ENCODE results near the gene CDKN1A.
A peak's percentile ranks its signal among the peaks of the same experiment; 100 is the strongest.
"Not testable (repeated sequence)": the region's sequence is repeated elsewhere in the genome, so short reads cannot be mapped to it uniquely, and the experiment has no call there.

The CDKN1A gene

DNA sequence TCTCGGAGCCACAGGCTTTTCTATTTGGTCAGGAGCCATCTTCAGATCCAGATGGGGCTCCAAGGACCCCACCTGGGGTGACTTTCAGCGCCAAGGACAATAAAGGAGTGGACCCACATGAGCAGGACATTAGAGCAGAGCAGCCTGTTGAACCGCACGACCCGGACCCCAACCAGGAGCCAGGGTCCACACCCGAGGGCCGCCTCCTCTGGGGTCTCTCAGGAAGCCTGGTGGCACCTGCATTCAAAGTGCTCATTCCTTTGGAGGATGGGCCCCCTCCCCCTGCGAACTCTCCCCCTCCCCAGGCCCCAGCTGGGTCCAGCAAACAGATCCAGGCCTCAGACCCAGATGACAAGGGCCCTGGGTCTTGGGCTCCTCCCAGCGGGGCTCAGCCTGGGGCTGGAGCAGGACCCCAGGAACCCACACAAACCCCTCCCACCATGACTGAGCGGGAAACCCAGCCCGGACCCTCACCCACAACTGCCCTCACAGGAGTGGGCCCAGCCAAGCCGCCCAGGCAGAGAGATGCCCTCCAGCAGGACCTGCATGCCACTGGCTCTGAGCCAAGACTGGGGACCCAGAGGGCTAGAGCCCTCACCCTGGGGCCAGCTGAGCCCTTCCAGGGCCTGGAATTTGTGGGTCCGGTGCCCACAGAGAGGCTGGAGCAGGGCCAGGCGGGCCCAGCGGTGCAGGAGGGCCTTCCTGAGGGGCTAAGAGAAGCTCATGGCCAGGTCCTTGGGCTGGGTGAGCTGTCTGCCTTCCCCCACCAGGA lies 43.0 kb downstream of the CDKN1A start:
- no peak for DNase-seq (ENCODE audit: low read depth)
- no peak overlapping the region for H3K4me3 ChIP-seq (ENCODE audit: low read depth, low read length)
- TF ChIP-seq POLR2A (IDR thresholded peaks at IDR 0.05; ENCODE audit: extremely low read depth, insufficient read length) = no peak
- TF ChIP-seq, protein P1, sequence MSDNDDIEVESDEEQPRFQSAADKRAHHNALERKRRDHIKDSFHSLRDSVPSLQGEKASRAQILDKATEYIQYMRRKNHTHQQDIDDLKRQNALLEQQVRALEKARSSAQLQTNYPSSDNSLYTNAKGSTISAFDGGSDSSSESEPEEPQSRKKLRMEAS (IDR thresholded peaks at IDR 0.05; ENCODE audit: low read depth, low read length) = no peak
- TF ChIP-seq, protein P2, sequence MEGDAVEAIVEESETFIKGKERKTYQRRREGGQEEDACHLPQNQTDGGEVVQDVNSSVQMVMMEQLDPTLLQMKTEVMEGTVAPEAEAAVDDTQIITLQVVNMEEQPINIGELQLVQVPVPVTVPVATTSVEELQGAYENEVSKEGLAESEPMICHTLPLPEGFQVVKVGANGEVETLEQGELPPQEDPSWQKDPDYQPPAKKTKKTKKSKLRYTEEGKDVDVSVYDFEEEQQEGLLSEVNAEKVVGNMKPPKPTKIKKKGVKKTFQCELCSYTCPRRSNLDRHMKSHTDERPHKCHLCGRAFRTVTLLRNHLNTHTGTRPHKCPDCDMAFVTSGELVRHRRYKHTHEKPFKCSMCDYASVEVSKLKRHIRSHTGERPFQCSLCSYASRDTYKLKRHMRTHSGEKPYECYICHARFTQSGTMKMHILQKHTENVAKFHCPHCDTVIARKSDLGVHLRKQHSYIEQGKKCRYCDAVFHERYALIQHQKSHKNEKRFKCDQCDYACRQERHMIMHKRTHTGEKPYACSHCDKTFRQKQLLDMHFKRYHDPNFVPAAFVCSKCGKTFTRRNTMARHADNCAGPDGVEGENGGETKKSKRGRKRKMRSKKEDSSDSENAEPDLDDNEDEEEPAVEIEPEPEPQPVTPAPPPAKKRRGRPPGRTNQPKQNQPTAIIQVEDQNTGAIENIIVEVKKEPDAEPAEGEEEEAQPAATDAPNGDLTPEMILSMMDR (IDR thresholded peaks at IDR 0.05; ENCODE audit: low read depth, low read length) = no peak
- no peak for TF ChIP-seq MYC (IDR thresholded peaks at IDR 0.05; ENCODE audit: low read depth, low read length)

DNA sequence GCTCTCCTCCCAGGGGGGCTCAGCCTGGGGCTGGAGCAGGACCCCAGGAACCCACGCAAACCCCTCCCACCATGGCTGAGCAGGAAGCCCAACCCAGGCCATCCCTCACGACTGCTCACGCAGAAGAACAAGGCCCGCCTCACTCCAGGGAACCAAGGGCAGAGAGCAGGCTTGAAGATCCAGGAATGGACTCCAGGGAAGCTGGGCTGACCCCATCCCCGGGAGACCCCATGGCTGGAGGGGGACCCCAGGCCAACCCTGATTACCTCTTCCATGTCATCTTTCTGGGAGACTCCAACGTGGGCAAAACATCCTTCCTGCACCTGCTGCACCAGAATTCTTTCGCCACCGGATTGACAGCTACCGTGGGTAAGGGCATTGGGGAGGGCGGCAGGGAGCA lies 43.9 kb downstream of the CDKN1A start:
- H3K4me3 ChIP-seq (ENCODE audit: low read depth, low read length) = no peak overlapping the region
- TF ChIP-seq MYC (IDR thresholded peaks at IDR 0.05; ENCODE audit: low read depth, low read length) = no peak
- no peak for TF ChIP-seq POLR2A (IDR thresholded peaks at IDR 0.05; ENCODE audit: extremely low read depth, insufficient read length)
- TF ChIP-seq, protein P1 (IDR thresholded peaks at IDR 0.05; ENCODE audit: low read depth, low read length) = no peak
- TF ChIP-seq, protein P2 (IDR thresholded peaks at IDR 0.05; ENCODE audit: low read depth, low read length) = no peak
- no peak for DNase-seq (ENCODE audit: low read depth)

DNA sequence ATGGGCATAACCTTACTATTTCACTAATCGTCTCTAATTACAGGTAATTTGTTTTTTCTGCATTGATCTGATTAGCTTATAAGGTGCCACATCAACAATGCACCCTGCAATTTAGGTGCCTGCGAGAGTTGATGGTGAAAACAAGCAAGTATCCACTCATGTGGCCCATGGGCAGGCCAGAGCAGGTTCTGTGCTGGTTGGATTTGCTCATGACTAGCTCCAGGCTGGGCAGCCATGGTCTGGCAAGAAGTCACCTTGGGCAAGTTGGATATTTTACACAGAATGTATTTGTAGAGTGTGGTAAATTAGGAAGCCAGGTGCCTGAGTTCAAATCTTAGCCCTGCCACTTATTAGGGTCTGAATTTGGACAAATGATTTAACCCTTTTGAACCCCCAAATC lies 44.4 kb downstream of the CDKN1A start:
- H3K4me3 ChIP-seq (ENCODE audit: low read depth, low read length) = no peak overlapping the region
- TF ChIP-seq, protein P1 (IDR thresholded peaks at IDR 0.05; ENCODE audit: low read depth, low read length) = no peak
- DNase-seq (ENCODE audit: low read depth) = no peak

DNA sequence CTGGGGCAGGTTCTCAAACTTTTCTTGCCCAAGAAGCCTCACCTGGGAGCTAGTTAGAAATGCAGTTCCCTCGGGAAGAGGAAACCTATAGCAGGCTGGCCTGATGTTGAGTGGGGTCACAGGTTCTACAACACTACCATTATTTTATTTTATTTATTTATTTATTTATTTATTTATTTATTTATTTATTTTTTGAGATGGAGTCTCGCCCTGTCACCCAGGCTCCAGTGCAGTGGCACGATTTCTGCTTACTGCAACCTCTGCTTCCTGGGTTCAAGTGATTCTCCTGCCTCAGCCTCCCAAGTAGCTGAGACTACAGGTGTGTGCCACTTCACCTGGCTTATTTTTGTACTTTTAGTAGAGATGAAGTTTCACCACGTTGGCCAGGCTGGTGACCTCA lies 45.5 kb downstream of the CDKN1A start:
- not testable (repeated sequence) for DNase-seq (ENCODE audit: low read depth); H3K4me3 ChIP-seq (ENCODE audit: low read depth, low read length)

DNA sequence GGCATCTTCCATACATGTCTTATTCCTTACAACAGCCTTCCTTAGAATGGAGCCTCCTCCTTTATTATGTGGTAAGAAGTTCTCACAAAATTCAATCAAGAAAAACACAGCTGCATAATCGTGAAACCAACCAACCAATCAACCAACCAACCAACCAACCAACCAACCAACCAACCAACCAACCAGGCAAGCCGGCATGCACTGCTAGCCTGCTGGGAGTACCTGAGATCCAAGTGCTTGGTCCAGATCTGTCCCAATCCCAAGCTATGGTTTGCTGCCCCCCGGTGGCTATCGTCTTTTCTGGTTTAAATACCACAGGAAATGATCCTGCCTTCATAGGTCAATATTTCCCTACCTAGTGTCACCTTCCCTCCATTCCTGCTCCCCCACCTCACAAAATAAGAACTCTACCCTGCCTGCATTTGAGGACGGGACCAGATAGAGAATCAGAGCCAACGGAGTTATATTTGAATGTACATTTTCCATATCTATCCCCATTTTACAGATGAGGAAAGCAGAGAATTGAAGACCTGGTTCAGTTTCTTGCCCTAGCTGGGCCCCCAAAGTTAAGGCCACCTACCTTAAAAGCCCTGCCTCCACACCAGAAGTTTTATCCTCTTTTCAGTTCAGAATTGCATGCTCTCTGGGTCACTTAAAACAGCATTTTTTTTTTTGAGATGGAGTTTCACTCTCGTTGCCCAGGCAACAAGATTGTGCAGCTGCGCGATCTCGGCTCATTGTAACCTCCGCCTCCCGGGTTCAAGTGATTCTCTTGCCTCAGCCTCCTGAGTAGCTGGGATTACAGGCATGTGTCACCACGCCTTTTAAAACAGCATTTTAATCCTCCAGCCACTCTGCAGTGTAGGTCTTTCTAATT lies 46.2 kb downstream of the CDKN1A start:
- TF ChIP-seq, protein P2 (IDR thresholded peaks at IDR 0.05; ENCODE audit: low read depth, low read length) = peak; percentile 68
- TF ChIP-seq, protein P1 (IDR thresholded peaks at IDR 0.05; ENCODE audit: low read depth, low read length) = no peak
- H3K4me3 ChIP-seq (ENCODE audit: low read depth, low read length) = no peak overlapping the region
- DNase-seq (ENCODE audit: low read depth) = peak; percentile 73

DNA sequence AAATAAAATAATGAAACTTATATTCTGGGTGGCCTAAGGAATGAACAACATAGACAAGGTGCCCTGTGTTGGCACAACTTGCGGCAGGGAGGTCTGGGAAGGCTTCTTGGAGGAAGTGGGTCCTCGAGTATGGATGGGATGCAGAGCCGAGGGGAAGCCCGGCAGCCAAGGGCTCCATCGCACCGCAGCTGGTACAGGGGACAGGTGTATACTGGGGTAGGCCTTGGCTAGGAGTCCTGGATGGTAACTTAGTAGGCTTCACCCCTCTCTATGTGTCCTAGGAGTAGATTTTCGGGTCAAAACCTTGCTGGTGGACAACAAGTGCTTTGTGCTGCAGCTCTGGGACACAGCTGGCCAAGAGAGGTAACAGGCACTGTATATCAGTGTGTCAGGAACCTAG lies 47.1 kb downstream of the CDKN1A start:
- H3K4me3 ChIP-seq (ENCODE audit: low read depth, low read length) = no peak overlapping the region
- TF ChIP-seq, protein P1 (IDR thresholded peaks at IDR 0.05; ENCODE audit: low read depth, low read length) = no peak
- TF ChIP-seq MYC (IDR thresholded peaks at IDR 0.05; ENCODE audit: low read depth, low read length) (no peak), POLR2A (IDR thresholded peaks at IDR 0.05; ENCODE audit: extremely low read depth, insufficient read length) (no peak)
- TF ChIP-seq, protein P2 (IDR thresholded peaks at IDR 0.05; ENCODE audit: low read depth, low read length) = no peak
- no peak for DNase-seq (ENCODE audit: low read depth)
